IMR-90 (cell line): ENCODE results near the gene LDAH. TPM values are rescaled to one million over a fixed set of nuclear protein-coding genes. Genes with fewer than 3 reads are reported as not detected.

Experiments used
- CTCF ChIP-seq: conservative IDR thresholded peaks from 2 replicates; pipeline ENCODE4 v1.5.1; 2012; ENCODE audit warnings: mild to moderate bottlenecking, low read depth, low read length, improper control_type of control experiment
- polyA plus RNA-seq, 3 experiments: library from polyadenylated mRNA; depleted of rRNA; stranded (reverse); fragments of >200 nt; gene quantifications; 2 replicates each; pipeline ENCODE4 v1.2.3, GENCODE V29; 2012; ENCODE audit warnings: low replicate concordance in 1 of 3
- total RNA-seq: library from RNA; depleted of rRNA; stranded (reverse); fragments of >200 nt; gene quantifications from 2 replicates; pipeline ENCODE4 v1.2.3, GENCODE V29; 2012

LDAH gene
- total and polyA plus RNA-seq, 2 of the 4 experiments (the other 2 are of a cell fraction) = 12.1 to 31.7 TPM

GRCh38 chr2:20677301-20678085, 145.4 kb downstream of the LDAH start (continued):
- TF ChIP-seq CTCF = no peak; the same call in 1 of the 2 replicates
